ENCODE measurements around the gene SPACA4.

DNA sequence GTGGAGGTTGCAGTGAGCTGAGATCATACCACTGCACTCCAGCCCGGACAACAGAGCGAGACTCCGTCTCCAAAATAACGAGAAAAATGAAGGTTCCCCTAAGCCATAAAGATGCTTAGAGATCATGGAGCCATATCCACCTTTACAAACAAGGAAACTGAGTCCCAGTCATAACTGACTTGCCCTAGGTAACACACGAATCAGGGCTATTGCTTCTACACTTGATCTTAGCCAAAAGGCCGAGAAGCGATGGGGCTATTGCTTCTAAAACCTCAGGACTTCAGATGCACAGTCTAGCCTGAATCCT lies 27.4 kb downstream of the SPACA4 start:
- TF ChIP-seq JUN (CRISPR knock-in tag; IDR thresholded peaks at IDR 0.05) (no peak), CTCF (IDR thresholded peaks at IDR 0.05) (no peak), KAT7 (CRISPR knock-in tag; IDR thresholded peaks at IDR 0.05; ENCODE audit: borderline replicate concordance) (no peak), IRF1 (CRISPR knock-in tag; IDR thresholded peaks at IDR 0.05) (no peak), ZNF121 (CRISPR knock-in tag; IDR thresholded peaks at IDR 0.05) (no peak), IRF2 (CRISPR knock-in tag; IDR thresholded peaks at IDR 0.05; ENCODE audit: borderline replicate concordance, low read depth) (no peak), ZNF138 (CRISPR knock-in tag; conservative IDR thresholded peaks at IDR 0.05) (no peak), FOXJ3 (CRISPR knock-in tag; IDR thresholded peaks at IDR 0.05; ENCODE audit: borderline replicate concordance) (no peak), RORB (CRISPR knock-in tag; IDR thresholded peaks at IDR 0.05) (no peak)
- TF ChIP-seq, protein P1, sequence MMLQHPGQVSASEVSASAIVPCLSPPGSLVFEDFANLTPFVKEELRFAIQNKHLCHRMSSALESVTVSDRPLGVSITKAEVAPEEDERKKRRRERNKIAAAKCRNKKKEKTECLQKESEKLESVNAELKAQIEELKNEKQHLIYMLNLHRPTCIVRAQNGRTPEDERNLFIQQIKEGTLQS (CRISPR knock-in tag; conservative IDR thresholded peaks at IDR 0.05): no peak
- TF ChIP-seq, protein P2, sequence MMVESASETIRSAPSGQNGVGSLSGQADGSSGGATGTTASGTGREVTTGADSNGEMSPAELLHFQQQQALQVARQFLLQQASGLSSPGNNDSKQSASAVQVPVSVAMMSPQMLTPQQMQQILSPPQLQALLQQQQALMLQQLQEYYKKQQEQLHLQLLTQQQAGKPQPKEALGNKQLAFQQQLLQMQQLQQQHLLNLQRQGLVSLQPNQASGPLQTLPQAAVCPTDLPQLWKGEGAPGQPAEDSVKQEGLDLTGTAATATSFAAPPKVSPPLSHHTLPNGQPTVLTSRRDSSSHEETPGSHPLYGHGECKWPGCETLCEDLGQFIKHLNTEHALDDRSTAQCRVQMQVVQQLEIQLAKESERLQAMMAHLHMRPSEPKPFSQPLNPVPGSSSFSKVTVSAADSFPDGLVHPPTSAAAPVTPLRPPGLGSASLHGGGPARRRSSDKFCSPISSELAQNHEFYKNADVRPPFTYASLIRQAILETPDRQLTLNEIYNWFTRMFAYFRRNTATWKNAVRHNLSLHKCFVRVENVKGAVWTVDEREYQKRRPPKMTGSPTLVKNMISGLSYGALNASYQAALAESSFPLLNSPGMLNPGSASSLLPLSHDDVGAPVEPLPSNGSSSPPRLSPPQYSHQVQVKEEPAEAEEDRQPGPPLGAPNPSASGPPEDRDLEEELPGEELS (CRISPR knock-in tag; IDR thresholded peaks at IDR 0.05): no peak
- TF ChIP-seq, protein P3, sequence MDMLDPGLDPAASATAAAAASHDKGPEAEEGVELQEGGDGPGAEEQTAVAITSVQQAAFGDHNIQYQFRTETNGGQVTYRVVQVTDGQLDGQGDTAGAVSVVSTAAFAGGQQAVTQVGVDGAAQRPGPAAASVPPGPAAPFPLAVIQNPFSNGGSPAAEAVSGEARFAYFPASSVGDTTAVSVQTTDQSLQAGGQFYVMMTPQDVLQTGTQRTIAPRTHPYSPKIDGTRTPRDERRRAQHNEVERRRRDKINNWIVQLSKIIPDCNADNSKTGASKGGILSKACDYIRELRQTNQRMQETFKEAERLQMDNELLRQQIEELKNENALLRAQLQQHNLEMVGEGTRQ (CRISPR knock-in tag; IDR thresholded peaks at IDR 0.05): no peak
